WERI-Rb-1 (cell line): ENCODE data around the gene GPX4.

Source experiments
- DNase-seq: peaks from one replicate; pipeline ENCODE4 v3.0.0-alpha.2; 2020
- H3K27ac ChIP-seq: fragments of 250-450 bp; sonication (Bioruptor Pico); 2 replicates; pipeline ENCODE4 v1.5.1; 2020; ENCODE audit warnings: mild to moderate bottlenecking, moderate library complexity
- H3K27me3 ChIP-seq: fragments of 250-450 bp; sonication (Bioruptor Pico); 2 replicates; pipeline ENCODE4 v1.5.1; 2021; ENCODE audit warnings: mild to moderate bottlenecking, low read depth, moderate library complexity; ENCODE audit not compliant: insufficient read depth, severe bottlenecking
- H3K36me3 ChIP-seq: fragments of 250-450 bp; sonication (Bioruptor Pico); 2 replicates; pipeline ENCODE4 v1.5.1; 2020; ENCODE audit warnings: mild to moderate bottlenecking, moderate library complexity
- H3K4me3 ChIP-seq: 2 replicates; pipeline ENCODE4 v1.5.1; 2011; ENCODE audit warnings: low read depth, mild to moderate bottlenecking, control low read depth, low read length
- H3K9me3 ChIP-seq: fragments of 250-450 bp; sonication (Bioruptor Pico); 2 replicates; pipeline ENCODE4 v1.5.1; 2021; ENCODE audit warnings: mild to moderate bottlenecking, moderate library complexity; ENCODE audit not compliant: severe bottlenecking
- TF ChIP-seq, protein P1 (sequence below): IDR thresholded peaks from 2 replicates; pipeline ENCODE4 v1.5.1; 2011; ENCODE audit warnings: low read depth, mild to moderate bottlenecking, control low read depth, inconsistent platforms, low read length

GPX4 gene

DNA sequence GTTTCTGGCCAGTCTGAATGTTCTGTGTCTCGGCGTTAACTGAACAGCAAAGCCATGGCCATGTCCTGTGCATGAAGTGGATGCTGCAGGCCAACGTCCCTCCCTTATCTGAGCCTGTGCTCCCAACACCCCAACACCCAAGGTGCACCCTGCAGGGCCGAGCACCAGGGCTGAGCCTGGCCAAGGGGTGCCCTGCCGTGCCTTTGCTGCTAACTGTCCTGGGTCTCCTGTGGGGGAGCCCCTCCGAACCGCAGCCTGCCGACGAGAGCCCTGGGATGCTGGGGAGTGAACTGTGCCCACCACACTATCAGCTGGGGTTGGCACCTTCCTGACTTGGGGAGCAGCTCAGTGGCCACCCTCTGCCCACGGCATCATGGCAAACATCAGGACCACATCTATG lies 17.6 kb downstream of the GPX4 start:
- DNase-seq = no peak
- TF ChIP-seq, protein P1, sequence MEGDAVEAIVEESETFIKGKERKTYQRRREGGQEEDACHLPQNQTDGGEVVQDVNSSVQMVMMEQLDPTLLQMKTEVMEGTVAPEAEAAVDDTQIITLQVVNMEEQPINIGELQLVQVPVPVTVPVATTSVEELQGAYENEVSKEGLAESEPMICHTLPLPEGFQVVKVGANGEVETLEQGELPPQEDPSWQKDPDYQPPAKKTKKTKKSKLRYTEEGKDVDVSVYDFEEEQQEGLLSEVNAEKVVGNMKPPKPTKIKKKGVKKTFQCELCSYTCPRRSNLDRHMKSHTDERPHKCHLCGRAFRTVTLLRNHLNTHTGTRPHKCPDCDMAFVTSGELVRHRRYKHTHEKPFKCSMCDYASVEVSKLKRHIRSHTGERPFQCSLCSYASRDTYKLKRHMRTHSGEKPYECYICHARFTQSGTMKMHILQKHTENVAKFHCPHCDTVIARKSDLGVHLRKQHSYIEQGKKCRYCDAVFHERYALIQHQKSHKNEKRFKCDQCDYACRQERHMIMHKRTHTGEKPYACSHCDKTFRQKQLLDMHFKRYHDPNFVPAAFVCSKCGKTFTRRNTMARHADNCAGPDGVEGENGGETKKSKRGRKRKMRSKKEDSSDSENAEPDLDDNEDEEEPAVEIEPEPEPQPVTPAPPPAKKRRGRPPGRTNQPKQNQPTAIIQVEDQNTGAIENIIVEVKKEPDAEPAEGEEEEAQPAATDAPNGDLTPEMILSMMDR = no peak
- no peak overlapping the region for H3K27ac ChIP-seq
- H3K27me3 ChIP-seq = no peaks in the 10 kb centered on the region
- H3K4me3 ChIP-seq = no peak overlapping the region
- peaks cover 33% of the 10 kb centered on the region for H3K36me3 ChIP-seq
- H3K9me3 ChIP-seq = no peaks in the 10 kb centered on the region

DNA sequence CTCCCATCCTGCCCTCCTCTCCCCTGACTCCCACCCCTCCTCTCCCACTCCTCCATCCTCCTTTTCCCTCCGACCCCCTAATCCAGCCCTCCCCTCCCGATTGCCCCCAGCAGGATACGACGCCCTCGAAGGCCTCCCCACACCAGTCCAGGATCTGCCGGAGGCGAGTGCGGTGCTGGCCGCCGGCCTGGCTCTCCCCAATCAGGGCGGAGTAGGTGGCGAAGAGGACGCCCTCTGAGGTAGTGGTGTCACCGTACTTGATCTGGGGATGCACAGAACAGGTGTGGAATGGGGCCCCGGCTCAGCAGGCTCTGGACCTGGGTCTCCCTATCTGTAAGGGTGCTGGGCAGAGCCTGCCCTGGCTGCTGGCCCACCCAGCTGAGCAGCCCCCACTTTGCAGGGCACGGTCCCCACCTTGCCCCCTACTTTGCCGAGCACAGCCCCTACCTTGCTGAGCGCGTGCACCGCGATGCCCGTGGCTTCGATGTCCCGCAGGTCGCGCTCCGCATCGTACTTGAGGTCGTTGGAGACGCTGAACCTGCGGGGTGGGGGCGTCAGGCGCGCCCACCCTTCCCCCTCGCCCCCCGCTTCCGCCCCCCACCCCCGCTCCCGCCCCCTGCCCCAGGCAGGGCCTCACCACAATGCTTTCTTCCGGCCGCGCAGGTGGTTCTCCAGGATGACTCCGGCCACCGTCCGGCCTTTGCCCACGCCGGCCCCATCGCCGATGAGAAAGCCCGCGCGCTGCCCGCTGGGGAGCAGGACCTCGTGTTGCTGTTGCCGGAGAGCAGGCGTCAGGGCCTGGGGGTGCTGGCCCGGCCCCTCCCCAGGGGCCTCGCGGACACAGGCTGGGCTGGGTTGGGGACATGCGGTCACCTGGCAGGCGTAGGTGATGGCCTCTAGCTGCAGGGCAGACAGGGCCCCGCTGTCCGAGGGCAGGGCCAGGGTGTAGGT lies 18.5 kb downstream of the GPX4 start:
- TF ChIP-seq, protein P1 = no peak
- no peak for DNase-seq
- H3K27ac ChIP-seq = no peak overlapping the region
- no peaks in the 10 kb centered on the region for H3K27me3 ChIP-seq
- H3K4me3 ChIP-seq = no peak overlapping the region
- H3K9me3 ChIP-seq = no peaks in the 10 kb centered on the region
- peaks cover 31% of the 10 kb centered on the region for H3K36me3 ChIP-seq

DNA sequence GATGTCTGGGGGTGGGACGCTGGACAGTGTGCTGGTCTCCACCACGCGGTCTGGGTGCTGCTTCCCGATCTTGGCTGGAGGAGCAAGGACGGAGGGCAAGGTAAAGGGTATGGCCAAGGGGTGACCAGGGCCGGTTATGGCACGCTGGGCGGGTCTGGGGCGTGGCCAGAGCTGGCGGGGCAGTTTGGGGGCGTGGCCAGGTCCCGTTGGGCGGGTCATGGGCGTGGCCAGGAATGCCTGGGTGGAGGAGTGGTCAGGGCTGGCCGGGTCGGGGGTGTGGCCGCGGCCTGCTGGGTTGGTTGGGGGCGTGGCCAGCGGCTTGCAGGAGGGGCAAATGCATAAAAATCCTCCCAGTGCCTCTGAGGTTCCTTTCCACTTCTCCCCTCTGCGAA lies 19.2 kb downstream of the GPX4 start:
- H3K27me3 ChIP-seq = no peaks in the 10 kb centered on the region
- peaks cover 33% of the 10 kb centered on the region for H3K36me3 ChIP-seq
- no peak overlapping the region for H3K4me3 ChIP-seq
- DNase-seq = peak; percentile 86
- H3K27ac ChIP-seq = no peak overlapping the region
- no peaks in the 10 kb centered on the region for H3K9me3 ChIP-seq
- TF ChIP-seq, protein P1 = no peak

DNA sequence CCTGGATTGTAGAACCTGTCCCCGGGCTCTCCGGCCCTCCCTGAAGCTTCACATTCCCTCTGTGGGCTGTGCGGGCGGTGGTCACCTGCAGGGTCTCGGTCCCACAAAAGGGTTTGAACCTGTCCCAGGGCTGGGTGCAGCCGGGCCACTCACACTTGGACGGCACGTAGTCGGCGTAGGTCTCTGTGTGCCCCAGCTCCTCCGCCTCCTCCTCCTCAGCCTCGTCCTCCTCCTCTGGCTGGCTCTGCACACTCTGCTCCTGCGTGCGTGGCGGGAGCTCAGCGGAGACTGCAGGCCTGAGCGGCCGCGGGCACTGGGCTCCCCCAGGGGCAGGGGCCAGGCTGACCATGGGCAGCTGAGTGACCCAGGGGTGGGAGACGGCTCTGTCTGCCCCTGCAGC lies 19.6 kb downstream of the GPX4 start:
- Histone ChIP-seq H3K27me3 (no peaks in the 10 kb centered on the region), H3K36me3 (peaks cover 32% of the 10 kb centered on the region), H3K9me3 (no peaks in the 10 kb centered on the region), H3K27ac (no peak overlapping the region), H3K4me3 (no peak overlapping the region)
- no peak for DNase-seq
- TF ChIP-seq, protein P1 = no peak

GRCh38 chr19:1123885-1124677 lies 20.3 kb downstream of the GPX4 start:
- Histone ChIP-seq H3K27ac (no peak overlapping the region), H3K4me3 (no peak overlapping the region), H3K9me3 (no peaks in the 10 kb centered on the region), H3K36me3 (peaks cover 32% of the 10 kb centered on the region), H3K27me3 (no peaks in the 10 kb centered on the region)
- DNase-seq = no peak
- TF ChIP-seq, protein P1 = no peak
